IPS-18a (cell line): ENCODE results near the gene EIF3M.
"Not testable (repeated sequence)": the region's sequence is repeated elsewhere in the genome, so short reads cannot be mapped to it uniquely, and the experiment has no call there.

ENCODE experiments used
- H3K27ac ChIP-seq: one replicate; pipeline ENCODE4 v1.5.1; 2013; ENCODE audit warnings: low read length
- H3K27me3 ChIP-seq: one replicate; pipeline ENCODE4 v1.6.1; 2013; ENCODE audit warnings: mild to moderate bottlenecking, low read length; ENCODE audit not compliant: control insufficient read depth, insufficient read depth
- H3K36me3 ChIP-seq: one replicate; pipeline ENCODE4 v1.6.1; 2013; ENCODE audit warnings: low read depth, low read length; ENCODE audit not compliant: control insufficient read depth
- H3K4me1 ChIP-seq: one replicate; pipeline ENCODE4 v1.6.1; 2013; ENCODE audit warnings: low read depth, low read length; ENCODE audit not compliant: control insufficient read depth
- H3K4me3 ChIP-seq: one replicate; pipeline ENCODE4 v1.5.1; 2013; ENCODE audit warnings: low read length
- H3K9ac ChIP-seq: one replicate; pipeline ENCODE4 v1.6.1; 2013; ENCODE audit warnings: mild to moderate bottlenecking, low read length, moderate library complexity
- H3K9me3 ChIP-seq: one replicate; pipeline ENCODE4 v1.6.1; 2013; ENCODE audit warnings: low read depth, low read length; ENCODE audit not compliant: control insufficient read depth

The EIF3M gene

GRCh38 chr11:32597921-32598320 is 14.3 kb downstream of the EIF3M start:
- peaks cover 84% of the 10 kb centered on the region for H3K36me3 ChIP-seq
- H3K4me3 ChIP-seq, result no peak overlapping the region
- H3K4me1 ChIP-seq, result peaks cover 3% of the 10 kb centered on the region
- no peak overlapping the region for H3K9ac ChIP-seq
- H3K9me3 ChIP-seq, result no peaks in the 10 kb centered on the region
- no peaks in the 10 kb centered on the region for H3K27me3 ChIP-seq
- no peak overlapping the region for H3K27ac ChIP-seq

GRCh38 chr11:32602657-32603415 is 19.2 kb downstream of the EIF3M start:
- H3K4me3 ChIP-seq, result no peak overlapping the region
- H3K9me3 ChIP-seq, result no peaks in the 10 kb centered on the region
- peaks cover 57% of the 10 kb centered on the region for H3K36me3 ChIP-seq
- no peak overlapping the region for H3K9ac ChIP-seq
- H3K27ac ChIP-seq, result no peak overlapping the region
- H3K27me3 ChIP-seq, result no peaks in the 10 kb centered on the region
- H3K4me1 ChIP-seq, result peaks cover 2% of the 10 kb centered on the region

GRCh38 chr11:32606220-32606619 is 22.6 kb downstream of the EIF3M start:
- no peaks in the 10 kb centered on the region for H3K27me3 ChIP-seq

GRCh38 chr11:32608826-32609225 is 25.2 kb downstream of the EIF3M start:
- not testable (repeated sequence) for H3K9me3 ChIP-seq, H3K9ac ChIP-seq, H3K36me3 ChIP-seq

More at GRCh38 chr11:32606220-32606619, 22.6 kb downstream of the EIF3M start:
- H3K9ac ChIP-seq, result no peak overlapping the region
- H3K9me3 ChIP-seq, result no peaks in the 10 kb centered on the region
- no peaks in the 10 kb centered on the region for H3K4me1 ChIP-seq
- peaks cover 33% of the 10 kb centered on the region for H3K36me3 ChIP-seq
- no peak overlapping the region for H3K4me3 ChIP-seq
- no peak overlapping the region for H3K27ac ChIP-seq

GRCh38 chr11:32610797-32611352 is 27.2 kb downstream of the EIF3M start:
- H3K27me3 ChIP-seq, result no peaks in the 10 kb centered on the region
- no peaks in the 10 kb centered on the region for H3K4me1 ChIP-seq
- H3K36me3 ChIP-seq, result no peaks in the 10 kb centered on the region
- no peak overlapping the region for H3K9ac ChIP-seq
- H3K27ac ChIP-seq, result no peak overlapping the region
- no peaks in the 10 kb centered on the region for H3K9me3 ChIP-seq
- H3K4me3 ChIP-seq, result no peak overlapping the region

More at GRCh38 chr11:32608826-32609225, 25.2 kb downstream of the EIF3M start:
- H3K4me3 ChIP-seq, H3K27me3 ChIP-seq, H3K27ac ChIP-seq, H3K4me1 ChIP-seq: not testable (repeated sequence)

GRCh38 chr11:32613500-32614151 is 30.0 kb downstream of the EIF3M start:
- Histone ChIP-seq H3K4me3 (no peak overlapping the region), H3K27me3 (no peaks in the 10 kb centered on the region), H3K27ac (no peak overlapping the region), H3K36me3 (no peaks in the 10 kb centered on the region), H3K9ac (no peak overlapping the region), H3K9me3 (no peaks in the 10 kb centered on the region), H3K4me1 (no peaks in the 10 kb centered on the region)

GRCh38 chr11:32615422-32615821 is 31.8 kb downstream of the EIF3M start:
- Histone ChIP-seq H3K4me3 (no peak overlapping the region), H3K9ac (no peak overlapping the region), H3K4me1 (no peaks in the 10 kb centered on the region), H3K36me3 (no peaks in the 10 kb centered on the region), H3K9me3 (no peaks in the 10 kb centered on the region), H3K27me3 (no peaks in the 10 kb centered on the region), H3K27ac (no peak overlapping the region)

- no peaks in the 10 kb centered on the region for H3K36me3 ChIP-seq
- H3K9ac ChIP-seq, result no peak overlapping the region
- H3K4me3 ChIP-seq, result no peak overlapping the region
- no peaks in the 10 kb centered on the region for H3K27me3 ChIP-seq
- no peak overlapping the region for H3K27ac ChIP-seq
- no peaks in the 10 kb centered on the region for H3K9me3 ChIP-seq
- no peaks in the 10 kb centered on the region for H3K4me1 ChIP-seq
These were observed 33.3 kb downstream of the EIF3M start for GRCh38 chr11:32616903-32617302.

- Histone ChIP-seq H3K4me1 (no peaks in the 10 kb centered on the region), H3K9ac (no peak overlapping the region), H3K4me3 (no peak overlapping the region), H3K27me3 (no peaks in the 10 kb centered on the region), H3K9me3 (no peaks in the 10 kb centered on the region), H3K27ac (no peak overlapping the region), H3K36me3 (no peaks in the 10 kb centered on the region)
These were observed 47.2 kb downstream of the EIF3M start for GRCh38 chr11:32630844-32631243.

- no peaks in the 10 kb centered on the region for H3K4me1 ChIP-seq
- no peaks in the 10 kb centered on the region for H3K36me3 ChIP-seq
- H3K4me3 ChIP-seq, result no peak overlapping the region
- H3K9me3 ChIP-seq, result no peaks in the 10 kb centered on the region
- H3K27ac ChIP-seq, result no peak overlapping the region
- H3K9ac ChIP-seq, result no peak overlapping the region
- H3K27me3 ChIP-seq, result no peaks in the 10 kb centered on the region
These were observed 52.2 kb downstream of the EIF3M start for GRCh38 chr11:32635819-32636218.

- Histone ChIP-seq H3K4me1 (no peaks in the 10 kb centered on the region), H3K9me3 (no peaks in the 10 kb centered on the region), H3K27ac (no peak overlapping the region), H3K9ac (no peak overlapping the region), H3K4me3 (no peak overlapping the region), H3K27me3 (no peaks in the 10 kb centered on the region), H3K36me3 (no peaks in the 10 kb centered on the region)
These were observed 57.7 kb downstream of the EIF3M start for GRCh38 chr11:32641361-32641760.
